H1 (cell line): ENCODE results near the gene AP1M1. TPM values are rescaled to one million over a fixed set of nuclear protein-coding genes. Genes with fewer than 3 reads are reported as not detected.

Experiments
- BRCA1 ChIP-seq: IDR thresholded peaks from 2 replicates; pipeline ENCODE4 v1.6.1; 2012; ENCODE audit warnings: low read depth, low read length, improper control_type of control experiment
- CREB1 ChIP-seq: IDR thresholded peaks from 2 replicates; pipeline ENCODE4 v1.6.1; 2012; ENCODE audit warnings: inconsistent platforms
- FOSL1 ChIP-seq: IDR thresholded peaks from 2 replicates; pipeline ENCODE4 v1.6.1; 2011; ENCODE audit warnings: mild to moderate bottlenecking, low read depth, low read length, moderate library complexity; ENCODE audit not compliant: insufficient read depth
- JUN ChIP-seq: IDR thresholded peaks from 2 replicates; pipeline ENCODE4 v1.6.1; 2011; ENCODE audit warnings: low read depth, mild to moderate bottlenecking, improper control_type of control experiment, low read length
- USF2 ChIP-seq: IDR thresholded peaks from 2 replicates; pipeline ENCODE4 v1.6.1; 2011; ENCODE audit warnings: low read length, improper control_type of control experiment
- polyA plus RNA-seq, 7 experiments: library from polyadenylated mRNA; depleted of rRNA in 3 of 7; stranded (reverse) in 5 of 7; unstranded in 2 of 7; fragments of >200 nt in 5 of 7; fragments of 200-250 nt in 2 of 7; gene quantifications; 1 replicate in 5 of 7; 2 replicates in 1 of 7; 4 replicates in 1 of 7; pipeline versions ENCODE4 v1.2.1 to v1.2.3, GENCODE V29; 2011 to 2013; ENCODE audit warnings: missing spikeins in 2 of 7, mixed read lengths in 2 of 7
- total RNA-seq: library from RNA; stranded (reverse); fragmentation: NEBNext Ultra II Directional; extraction: Animal tissue kit (Norgen Biotek cat#: 25700); gene quantifications from 2 replicates; pipeline ENCODE4 v1.2.1, GENCODE V29; 2021

The AP1M1 gene
- total and polyA plus RNA-seq, 2 of the 8 experiments (the other 6 are each of a cell fraction or from before 2014, with no cell fraction given), result 30.9 to 37.5 TPM

GRCh38 chr19:16208847-16209665 is 11.3 kb downstream of the AP1M1 start (continued):
- no peak for TF ChIP-seq USF2
- TF ChIP-seq FOSL1, result no peak
- TF ChIP-seq CREB1, result no peak
- no peak for TF ChIP-seq BRCA1
- TF ChIP-seq JUN, result no peak
